GM23338 (cell line): ENCODE results near the gene SRSF4. TPM values are rescaled to one million over a fixed set of nuclear protein-coding genes. Genes with fewer than 3 reads are reported as not detected.

Experiments
- ATAC-seq: fragments of 200-7000 bp; cut with Tn5 transposase; 3 replicates; pipeline ENCODE4 v1.9.1; 2020
- DNase-seq: peaks from one replicate; pipeline ENCODE4 v3.0.0-alpha.2; 2015; ENCODE audit warnings: low spot score
- H2AFZ ChIP-seq: fragments of 200-600 bp; sonication (generic); 2 replicates; pipeline ENCODE4 v1.8.0; 2016; ENCODE audit warnings: antibody characterized with exemption, mild to moderate bottlenecking, moderate library complexity
- H3F3A ChIP-seq: fragments of 200-600 bp; sonication (generic); replicated peaks from 2 replicates; pipeline ENCODE4 v1.8.0; 2017; ENCODE audit warnings: antibody characterized with exemption, mixed run types, low read depth
- H3K27ac ChIP-seq: fragments of 200-600 bp; sonication (generic); 2 replicates; pipeline ENCODE4 v1.6.1; 2016; ENCODE audit warnings: low read depth
- H3K27me3 ChIP-seq: fragments of 200-600 bp; sonication (generic); 2 replicates; pipeline ENCODE4 v1.8.0; 2016; ENCODE audit warnings: mild to moderate bottlenecking, mixed run types, moderate library complexity; ENCODE audit not compliant: insufficient read depth
- H3K36me3 ChIP-seq: fragments of 200-600 bp; sonication (generic); 2 replicates; pipeline ENCODE4 v1.8.0; 2016; ENCODE audit warnings: mild to moderate bottlenecking; ENCODE audit not compliant: insufficient read depth
- H3K4me1 ChIP-seq: fragments of 200-600 bp; sonication (generic); 2 replicates; pipeline ENCODE4 v1.8.0; 2016; ENCODE audit warnings: mild to moderate bottlenecking, moderate library complexity; ENCODE audit not compliant: insufficient read depth
- H3K4me2 ChIP-seq: fragments of 200-600 bp; sonication (generic); 2 replicates; pipeline ENCODE4 v1.7.1; 2017; ENCODE audit warnings: mixed run types
- H3K4me3 ChIP-seq: fragments of 200-600 bp; sonication (generic); 2 replicates; pipeline ENCODE4 v1.6.1; 2016; ENCODE audit warnings: mixed run types
- H3K79me2 ChIP-seq: fragments of 200-600 bp; sonication (generic); replicated peaks from 2 replicates; pipeline ENCODE4 v1.8.0; 2017; ENCODE audit warnings: mild to moderate bottlenecking; ENCODE audit not compliant: insufficient read depth
- H3K9me2 ChIP-seq: fragments of 200-600 bp; sonication (generic); 2 replicates; pipeline ENCODE4 v1.8.0; 2017; ENCODE audit not compliant: insufficient read depth
- H4K20me1 ChIP-seq: fragments of 200-600 bp; sonication (generic); replicated peaks from 2 replicates; pipeline ENCODE4 v1.8.0; 2017; ENCODE audit warnings: mild to moderate bottlenecking; ENCODE audit not compliant: insufficient read depth
- H3K27ac Mint-ChIP-seq: 2 replicates; pipeline ENCODE4 v1.8.0; 2020; ENCODE audit warnings: inconsistent platforms, mild to moderate bottlenecking, moderate library complexity, mixed read lengths
- H3K27me3 Mint-ChIP-seq: 3 replicates; pipeline ENCODE4 v1.8.0; 2022; ENCODE audit warnings: low read depth, mild to moderate bottlenecking, moderate library complexity, mixed read lengths, inconsistent platforms; ENCODE audit not compliant: insufficient read depth, poor library complexity
- H3K36me3 Mint-ChIP-seq: 3 replicates; pipeline ENCODE4 v1.8.0; 2021; ENCODE audit warnings: low read depth, mild to moderate bottlenecking, inconsistent platforms, moderate library complexity, mixed read lengths
- H3K4me1 Mint-ChIP-seq: 3 replicates; pipeline ENCODE4 v1.8.0; 2020; ENCODE audit warnings: mild to moderate bottlenecking, inconsistent platforms, mixed read lengths
- H3K4me3 Mint-ChIP-seq: 3 replicates; pipeline ENCODE4 v1.8.0; 2021; ENCODE audit warnings: moderate library complexity, mild to moderate bottlenecking, inconsistent platforms, mixed read lengths
- H3K9me3 Mint-ChIP-seq: 3 replicates; pipeline ENCODE4 v1.8.0; 2020; ENCODE audit warnings: moderate library complexity, mild to moderate bottlenecking, inconsistent platforms, mixed read lengths
- CREB1 ChIP-seq: fragments of 250-450 bp; sonication (Bioruptor Pico); IDR thresholded peaks from 2 replicates; pipeline ENCODE4 v1.5.0; 2020; ENCODE audit warnings: low read depth, mild to moderate bottlenecking, moderate library complexity
- CTCF ChIP-seq, 2 experiments: fragments of 200-600 bp in 1 of 2; sonication (generic) in 1 of 2; conservative IDR thresholded peaks; 2 replicates each; pipeline versions ENCODE4 v1.5.1 to v1.6.1; 2016 to 2017; ENCODE audit warnings: antibody characterized with exemption in 2 of 2, low read depth in 2 of 2, mild to moderate bottlenecking in 2 of 2, moderate library complexity in 1 of 2
- EZH2 ChIP-seq: fragments of 200-600 bp; sonication (generic); IDR thresholded peaks from one replicate; pipeline ENCODE4 v1.8.0; 2017; ENCODE audit warnings: antibody characterized with exemption, mild to moderate bottlenecking, low read depth; ENCODE audit not compliant: unreplicated experiment
- JUNB ChIP-seq: IDR thresholded peaks from one replicate; pipeline ENCODE4 v1.6.1; 2016; ENCODE audit warnings: antibody characterized with exemption; ENCODE audit not compliant: unreplicated experiment
- NANOG ChIP-seq: IDR thresholded peaks from 2 replicates; pipeline ENCODE4 v1.6.1; 2016; ENCODE audit warnings: antibody characterized with exemption, borderline replicate concordance
- POLR2AphosphoS5 ChIP-seq: IDR thresholded peaks from 2 replicates; pipeline ENCODE4 v1.6.1; 2016; ENCODE audit warnings: antibody characterized with exemption, low read depth
- REST ChIP-seq: IDR thresholded peaks from one replicate; pipeline ENCODE4 v1.6.1; 2018; ENCODE audit warnings: antibody characterized with exemption; ENCODE audit not compliant: unreplicated experiment
- ZNF114 ChIP-seq: fragments of 250-450 bp; sonication (Bioruptor Pico); IDR thresholded peaks from 2 replicates; pipeline ENCODE4 v1.5.0; 2020; ENCODE audit warnings: mild to moderate bottlenecking, moderate library complexity
- ZNF331 ChIP-seq: fragments of 250-450 bp; sonication (Bioruptor Pico); IDR thresholded peaks from 2 replicates; pipeline ENCODE4 v1.5.0; 2020; ENCODE audit warnings: low read depth, mild to moderate bottlenecking, moderate library complexity
- polyA plus RNA-seq: library from polyadenylated mRNA; unstranded; fragments of >200 nt; fragmentation: Nextera tagmentation; extraction: Ambion mirVana; gene quantifications from 2 replicates; pipeline ENCODE4 v1.2.1, GENCODE V29; 2016
- total RNA-seq: library from RNA; depleted of rRNA; stranded (reverse); fragments of >200 nt; shearing (Covaris generic); gene quantifications from 2 replicates; pipeline ENCODE4 v1.2.3, GENCODE V29; 2014

SRSF4 gene
- total and polyA plus RNA-seq, 2 experiments from 2014 or later: 58.4 to 98.3 TPM

- Mint-ChIP-seq H3K4me1 (peaks cover 10% of the 10 kb centered on the region), H3K4me3 (peak overlapping the region; percentile 60), H3K27ac (peak overlapping the region; percentile 34; the same call in 1 of the 2 replicates), H3K36me3 (no peaks in the 10 kb centered on the region), H3K9me3 (no peaks in the 10 kb centered on the region), H3K27me3 (peaks cover 34% of the 10 kb centered on the region)
- peaks cover 17% of the 10 kb centered on the region; the same call in 1 of the 2 replicates for H3F3A ChIP-seq
- DNase-seq (no peak), ATAC-seq (no peak)
- H3K36me3 ChIP-seq: no peaks in the 10 kb centered on the region
- H3K9me2 ChIP-seq: no peaks in the 10 kb centered on the region
- H2AFZ ChIP-seq: no peak overlapping the region
- H3K4me1 ChIP-seq: peaks cover 8% of the 10 kb centered on the region; the same call in 1 of the 2 replicates
- no peak overlapping the region for H3K27ac ChIP-seq
- no peaks in the 10 kb centered on the region; the same call in 1 of the 2 replicates for H4K20me1 ChIP-seq
- peaks cover 35% of the 10 kb centered on the region for H3K27me3 ChIP-seq
- peak overlapping the region; percentile 81 for H3K4me3 ChIP-seq
- TF ChIP-seq JUNB: no peak
- TF ChIP-seq EZH2: no peak
- no peak for TF ChIP-seq REST
- no peak for TF ChIP-seq CTCF (conservative IDR thresholded peaks at IDR 0.05; ENCODE audit: low read depth in 2 of 2)
- TF ChIP-seq ZNF114 (CRISPR knock-in tag): no peak
- TF ChIP-seq NANOG: no peak
- no peaks in the 10 kb centered on the region for H3K79me2 ChIP-seq
- peak overlapping the region; percentile 99 for H3K4me2 ChIP-seq
These were observed 56.5 kb downstream of the SRSF4 start for GRCh38 chr1:29125237-29125641.

GRCh38 chr1:29124366-29125236 lies 57.1 kb downstream of the SRSF4 start:
- DNase-seq (peak; percentile 92), ATAC-seq (peak; percentile 36)
- Histone ChIP-seq H3K9me2 (no peaks in the 10 kb centered on the region), H2AFZ (peak overlapping the region; percentile 90), H3K27ac (peak overlapping the region; percentile 55; the same call in 1 of the 2 replicates), H4K20me1 (no peaks in the 10 kb centered on the region; the same call in 1 of the 2 replicates), H3K4me1 (peaks cover 8% of the 10 kb centered on the region; the same call in 1 of the 2 replicates), H3K4me2 (peak overlapping the region; percentile 99), H3K27me3 (peaks cover 40% of the 10 kb centered on the region), H3K79me2 (no peaks in the 10 kb centered on the region), H3F3A (peaks cover 17% of the 10 kb centered on the region; the same call in 1 of the 2 replicates), H3K36me3 (no peaks in the 10 kb centered on the region), H3K4me3 (peak overlapping the region; percentile 81)
- TF ChIP-seq ZNF331 (CRISPR knock-in tag): no peak
- TF ChIP-seq CTCF (conservative IDR thresholded peaks at IDR 0.05; ENCODE audit: low read depth in 2 of 2): peak; percentile 45 to 48
- peak; percentile 72 for TF ChIP-seq CREB1 (CRISPR knock-in tag)
- peak; percentile 57 for TF ChIP-seq POLR2AphosphoS5
- Mint-ChIP-seq H3K4me3 (peak overlapping the region; percentile 67; the same call in 2 of the 3 replicates), H3K27me3 (peaks cover 38% of the 10 kb centered on the region), H3K36me3 (peaks cover 5% of the 10 kb centered on the region; the same call in 1 of the 3 replicates), H3K4me1 (peaks cover 10% of the 10 kb centered on the region), H3K27ac (no peak overlapping the region), H3K9me3 (no peaks in the 10 kb centered on the region)
